Stimulated activated CD4-positive, alpha-beta T cell treated with anti-CD3 and anti-CD28 coated beads, TNF-alpha, amount 100 ng/mL, for 24 hours (primary cell): ENCODE data around the gene VIT.

Experiments
- DNase-seq, 3 experiments: peaks; one replicate each; pipeline ENCODE4 v3.0.0-alpha.2; 2020; ENCODE audit warnings: low read depth in 3 of 3

The VIT gene

GRCh38 chr2:36769106-36769505, 72.6 kb downstream of the VIT start:
- no peak for DNase-seq

GRCh38 chr2:36770542-36771287, 74.2 kb downstream of the VIT start:
- DNase-seq, result peak in 2 of 3 experiments; percentile 7 to 37

GRCh38 chr2:36771671-36772070, 75.2 kb downstream of the VIT start:
- no peak for DNase-seq

GRCh38 chr2:36773947-36774346, 77.4 kb downstream of the VIT start:
- no peak for DNase-seq

- DNase-seq, result no peak
These were observed 78.8 kb downstream of the VIT start for GRCh38 chr2:36775261-36775660.

GRCh38 chr2:36775806-36776205, 79.3 kb downstream of the VIT start:
- no peak for DNase-seq

GRCh38 chr2:36777272-36777671, 80.8 kb downstream of the VIT start:
- no peak for DNase-seq

- DNase-seq, result no peak
These were observed 81.3 kb downstream of the VIT start for GRCh38 chr2:36777788-36778187.

GRCh38 chr2:36779462-36779861, 83.0 kb downstream of the VIT start:
- DNase-seq, result no peak

GRCh38 chr2:36780231-36780839, 83.8 kb downstream of the VIT start:
- no peak for DNase-seq

GRCh38 chr2:36781907-36782720, 85.6 kb downstream of the VIT start:
- no peak for DNase-seq

GRCh38 chr2:36783246-36783645, 86.7 kb downstream of the VIT start:
- DNase-seq, result no peak

GRCh38 chr2:36785179-36785795, 88.8 kb downstream of the VIT start:
- peak; percentile 42 to 61 (median 54) for DNase-seq

GRCh38 chr2:36789181-36789804, 92.8 kb downstream of the VIT start:
- DNase-seq, result no peak

GRCh38 chr2:36792951-36793350, 96.4 kb downstream of the VIT start:
- DNase-seq, result no peak

- DNase-seq, result no peak
These were observed 101.0 kb downstream of the VIT start for GRCh38 chr2:36797324-36798070.

- no peak for DNase-seq
These were observed 102.2 kb downstream of the VIT start for GRCh38 chr2:36798724-36799123.

GRCh38 chr2:36800381-36800780, 103.9 kb downstream of the VIT start:
- DNase-seq, result peak; percentile 12 to 64 (median 27)

- DNase-seq, result no peak
These were observed 104.6 kb downstream of the VIT start for GRCh38 chr2:36801088-36801487.

GRCh38 chr2:36802952-36803351, 106.4 kb downstream of the VIT start:
- no peak for DNase-seq

GRCh38 chr2:36805635-36806224, 109.2 kb downstream of the VIT start:
- DNase-seq, result no peak
